ENCODE measurements around the gene FSTL4. TPM values are rescaled to one million over a fixed set of nuclear protein-coding genes. Genes with fewer than 3 reads are reported as not detected.

Gene FSTL4
- total and polyA plus RNA-seq, 9 donors: 0.07 to 0.22 (median 0.15) TPM; not detected in 4

GRCh38 chr5:133400831-133401351, 211.4 kb downstream of the FSTL4 start:
- no peak overlapping the region for H3K4me3 ChIP-seq
- H3K36me3 ChIP-seq: no peaks in the 10 kb centered on the region
- 60 to 73% (median 69%) methylated on average over 10 of the region's 10 CpGs for WGBS, 3 donors
- H3K4me1 ChIP-seq (ENCODE audit: insufficient read depth): no peaks in the 10 kb centered on the region
- intact Hi-C loops (cut with DNase I): no loop called here
- DNase-seq: no peak
- H3K27me3 ChIP-seq: no peaks in the 10 kb centered on the region
- H3K27ac ChIP-seq: no peak overlapping the region
- TF ChIP-seq POLR2A (IDR thresholded peaks at IDR 0.05) (no peak), CTCF (IDR thresholded peaks at IDR 0.05) (no peak), EP300 (IDR thresholded peaks at IDR 0.05) (no peak)
- H3K9me3 ChIP-seq: no peaks in the 10 kb centered on the region

GRCh38 chr5:133400120-133400519, 212.2 kb downstream of the FSTL4 start:
- H3K27ac ChIP-seq: no peak overlapping the region
- H3K9me3 ChIP-seq: no peaks in the 10 kb centered on the region
- TF ChIP-seq EP300 (IDR thresholded peaks at IDR 0.05) (no peak), CTCF (IDR thresholded peaks at IDR 0.05) (no peak), POLR2A (IDR thresholded peaks at IDR 0.05) (no peak)
- H3K4me1 ChIP-seq (ENCODE audit: insufficient read depth): no peaks in the 10 kb centered on the region
- no peaks in the 10 kb centered on the region for H3K36me3 ChIP-seq
- intact Hi-C loops (cut with DNase I): no loop called here
- DNase-seq: no peak
- 92 to 95% (median 94%) methylated on average over 3 of the region's 3 CpGs for WGBS, 3 donors
- H3K27me3 ChIP-seq: no peaks in the 10 kb centered on the region
- no peak overlapping the region for H3K4me3 ChIP-seq

- Histone ChIP-seq H3K36me3 (no peaks in the 10 kb centered on the region), H3K4me3 (no peak overlapping the region), H3K27me3 (no peaks in the 10 kb centered on the region), H3K9me3 (no peaks in the 10 kb centered on the region), H3K27ac (no peak overlapping the region), H3K4me1 (ENCODE audit: insufficient read depth) (no peaks in the 10 kb centered on the region)
- no peak for DNase-seq
- TF ChIP-seq POLR2A (IDR thresholded peaks at IDR 0.05): no peak
- no peak for TF ChIP-seq CTCF (IDR thresholded peaks at IDR 0.05)
- TF ChIP-seq EP300 (IDR thresholded peaks at IDR 0.05): no peak
- intact Hi-C loops (cut with DNase I): no loop called here
- WGBS, 3 donors: 68 to 87% (median 71%) methylated on average over 10 of the region's 10 CpGs
Measured at GRCh38 chr5:133399247-133399891, 213.0 kb downstream of the FSTL4 start.

- WGBS, 3 donors: 83 to 86% (median 86%) methylated on average over 6 of the region's 6 CpGs
- DNase-seq: no peak
- Histone ChIP-seq H3K27me3 (no peaks in the 10 kb centered on the region), H3K9me3 (no peaks in the 10 kb centered on the region), H3K4me1 (ENCODE audit: insufficient read depth) (no peaks in the 10 kb centered on the region), H3K27ac (no peak overlapping the region), H3K36me3 (no peaks in the 10 kb centered on the region), H3K4me3 (no peak overlapping the region)
- intact Hi-C loops (cut with DNase I): no loop called here
- no peak for TF ChIP-seq EP300 (IDR thresholded peaks at IDR 0.05)
- TF ChIP-seq POLR2A (IDR thresholded peaks at IDR 0.05): no peak
- TF ChIP-seq CTCF (IDR thresholded peaks at IDR 0.05): no peak
Measured at GRCh38 chr5:133398646-133399101, 213.7 kb downstream of the FSTL4 start.

All from ovary (tissue), 9 donors.